GM12878 (cell line): ENCODE results near the gene DNAJC6. TPM values are rescaled to one million over a fixed set of nuclear protein-coding genes. Genes with fewer than 3 reads are reported as not detected.

ENCODE experiments used
- ATAC-seq: fragments of 200-7000 bp; cut with Tn5 transposase; 3 replicates; pipeline ENCODE4 v1.9.1; 2020; ENCODE audit warnings: mild to moderate bottlenecking, moderate library complexity
- BruUV-seq: library from RNA; stranded (reverse); fragments of 400-500 nt; replicated peaks from 2 replicates; lab custom pipeline; 2021; lab: Mats Ljungman, UMichigan
- CTCF ChIA-PET: fragments of 300-600 bp; sonication (Branson Sonifier 250); formaldehyde crosslinking; extraction: SDS; loops from one replicate; lab custom pipeline; 2021; ENCODE audit warnings: inconsistent platforms; lab: Yijun Ruan, JAX
- POLR2A ChIA-PET: fragments of 350-600 bp; formaldehyde crosslinking; extraction: SDS; loops from one replicate; lab custom pipeline; 2021; ENCODE audit warnings: inconsistent platforms; lab: Charles Lee
- RAD21 ChIA-PET: fragments of 300-600 bp; sonication (Branson Sonifier 250); formaldehyde crosslinking; loops from one replicate; lab custom pipeline; 2023; ENCODE audit warnings: antibody characterized with exemption; ENCODE audit not compliant: unreplicated experiment; lab: Charles Lee
- SMC1A ChIA-PET: fragments of 300-600 bp; sonication (Branson Sonifier 250); formaldehyde crosslinking; loops from one replicate; lab custom pipeline; 2023; ENCODE audit not compliant: unreplicated experiment, uncharacterized antibody; lab: Charles Lee
- DNase-seq: peaks from one replicate; pipeline ENCODE4 v3.0.0-alpha.2; 2011; ENCODE audit warnings: low read depth, low spot score
- FAIRE-seq: peaks from 3 replicates; lab custom pipeline; 2011; peaks lifted over from hg19 to GRCh38; lab: Jason Lieb, UNC
- H2AFZ ChIP-seq: 2 replicates; pipeline ENCODE4 v1.6.0; 2011; ENCODE audit warnings: low read depth, low read length, control low read depth; ENCODE audit not compliant: control insufficient read depth
- H3K27ac ChIP-seq: 2 replicates; pipeline ENCODE4 v1.5.1; 2011; ENCODE audit warnings: control low read depth; ENCODE audit not compliant: control insufficient read depth, insufficient read depth
- H3K27me3 ChIP-seq, 2 experiments: replicated peaks in 1 of 2; 2 replicates each; pipeline versions ENCODE4 v1.6.0 to v1.6.1; 2011; ENCODE audit warnings: low read length in 1 of 2; ENCODE audit not compliant: control insufficient read depth in 2 of 2, insufficient read depth in 2 of 2
- H3K36me3 ChIP-seq, 2 experiments: 2 replicates each; pipeline ENCODE4 v1.5.1; 2011; ENCODE audit warnings: low read length in 1 of 2; ENCODE audit not compliant: control insufficient read depth in 2 of 2, insufficient read depth in 2 of 2
- H3K4me1 ChIP-seq: 2 replicates; pipeline ENCODE4 v1.6.1; 2011; ENCODE audit warnings: mild to moderate bottlenecking, low read length, moderate library complexity, mixed read lengths; ENCODE audit not compliant: control insufficient read depth, insufficient read depth
- H3K4me2 ChIP-seq: 2 replicates; pipeline ENCODE4 v1.6.0; 2011; ENCODE audit warnings: control low read depth; ENCODE audit not compliant: control insufficient read depth, insufficient read depth
- H3K4me3 ChIP-seq: fragments of 200-600 bp; sonication (generic); 2 replicates; pipeline ENCODE4 v1.5.1; 2016
- H3K79me2 ChIP-seq: 2 replicates; pipeline ENCODE4 v1.6.0; 2011; ENCODE audit warnings: low read length; ENCODE audit not compliant: control insufficient read depth, insufficient read depth
- H3K9ac ChIP-seq: 2 replicates; pipeline ENCODE4 v1.8.0; 2011; ENCODE audit warnings: low read length, control low read depth, mixed read lengths; ENCODE audit not compliant: control insufficient read depth, insufficient read depth
- H3K9me3 ChIP-seq: replicated peaks from 3 replicates; pipeline ENCODE4 v1.5.1; 2011; ENCODE audit warnings: mild to moderate bottlenecking, low read length; ENCODE audit not compliant: control insufficient read depth, insufficient read depth
- H4K20me1 ChIP-seq: 2 replicates; pipeline ENCODE4 v1.6.0; 2011; ENCODE audit not compliant: control insufficient read depth, insufficient read depth
- ASH2L ChIP-seq: fragments of 300-600, 200-600 bp; sonication (generic); IDR thresholded peaks from 2 replicates; pipeline ENCODE4 v1.6.1; 2017; ENCODE audit warnings: low read depth, mild to moderate bottlenecking, borderline replicate concordance
- BRCA1 ChIP-seq: IDR thresholded peaks from 2 replicates; pipeline ENCODE4 v1.6.1; 2011; ENCODE audit warnings: low read depth, low read length, improper control_type of control experiment
- CBX5 ChIP-seq: sonication (generic); IDR thresholded peaks from 2 replicates; pipeline ENCODE4 v1.6.1; 2016; ENCODE audit warnings: low read depth, moderate library complexity, mild to moderate bottlenecking, inconsistent platforms
- CHD1 ChIP-seq: IDR thresholded peaks from 2 replicates; pipeline ENCODE4 v1.6.1; 2012; ENCODE audit warnings: low read depth, low read length, improper control_type of control experiment
- EP300 ChIP-seq, 2 experiments: fragments of 150-350 bp in 1 of 2; IDR thresholded peaks; 2 replicates each; pipeline ENCODE4 v1.6.1; 2011 to 2012; ENCODE audit warnings: low read depth in 2 of 2, low read length in 2 of 2, borderline replicate concordance in 1 of 2, improper control_type of control experiment in 1 of 2, inconsistent platforms in 1 of 2; ENCODE audit not compliant: control insufficient read depth in 1 of 2
- ETV6 ChIP-seq, 2 experiments: fragments of 450-650 bp in 1 of 2; IDR thresholded peaks in 1 of 2; conservative IDR thresholded peaks in 1 of 2; 2 replicates each; pipeline ENCODE4 v1.6.1; 2014; ENCODE audit warnings: antibody characterized with exemption in 1 of 2, borderline replicate concordance in 1 of 2, low read depth in 1 of 2, mild to moderate bottlenecking in 1 of 2, moderate library complexity in 1 of 2
- HDGF ChIP-seq: fragments of 450-650 bp; IDR thresholded peaks from 2 replicates; pipeline ENCODE4 v1.6.1; 2016; ENCODE audit warnings: antibody characterized with exemption
- KAT2A ChIP-seq: conservative IDR thresholded peaks from 2 replicates; pipeline ENCODE4 v1.6.1; 2011; ENCODE audit warnings: low read depth, low read length; ENCODE audit not compliant: control insufficient read depth
- LARP7 ChIP-seq: fragments of 450-650 bp; IDR thresholded peaks from 2 replicates; pipeline ENCODE4 v1.6.1; 2017; ENCODE audit warnings: mild to moderate bottlenecking
- MTA2 ChIP-seq: fragments of 450-650 bp; IDR thresholded peaks from 2 replicates; pipeline ENCODE4 v1.6.1; 2016; ENCODE audit warnings: low read depth, mild to moderate bottlenecking, moderate library complexity
- NR2C2 ChIP-seq: IDR thresholded peaks from 2 replicates; pipeline ENCODE4 v1.6.1; 2011; ENCODE audit warnings: borderline replicate concordance, low read depth; ENCODE audit not compliant: control insufficient read depth, insufficient read length
- PAX5 ChIP-seq: IDR thresholded peaks from 2 replicates; pipeline ENCODE4 v1.6.1; 2011; ENCODE audit warnings: low read depth, low read length, borderline replicate concordance
- PML ChIP-seq: IDR thresholded peaks from 2 replicates; pipeline ENCODE4 v1.6.1; 2012; ENCODE audit warnings: low read length, inconsistent platforms
- POLR2AphosphoS5 ChIP-seq: IDR thresholded peaks from 2 replicates; pipeline ENCODE4 v1.6.1; 2011; ENCODE audit warnings: mild to moderate bottlenecking, low read length, inconsistent platforms
- RAD51 ChIP-seq: fragments of 450-650 bp; IDR thresholded peaks from 2 replicates; pipeline ENCODE4 v1.6.1; 2016; ENCODE audit warnings: moderate library complexity, mild to moderate bottlenecking, inconsistent platforms
- RUNX3 ChIP-seq: IDR thresholded peaks from 2 replicates; pipeline ENCODE4 v1.6.1; 2012; ENCODE audit warnings: low read length, inconsistent platforms
- TBL1XR1 ChIP-seq: IDR thresholded peaks from 2 replicates; pipeline ENCODE4 v1.6.1; 2012; ENCODE audit warnings: low read depth, low read length, improper control_type of control experiment
- ZBTB4 ChIP-seq: fragments of 450-650 bp; formaldehyde crosslinking; IDR thresholded peaks from 2 replicates; pipeline ENCODE4 v1.4.0; 2022; ENCODE audit warnings: mild to moderate bottlenecking, moderate library complexity
- ZNF274 ChIP-seq: IDR thresholded peaks from one replicate; pipeline ENCODE4 v1.8.0; 2011; ENCODE audit not compliant: insufficient read length, insufficient read depth
- WGBS: methylation state at CpG from one replicate; pipeline ENCODE4 v1.1.6; 2016; ENCODE audit warnings: low lambda C conversion rate; ENCODE audit not compliant: insufficient replicate concordance, insufficient coverage; ENCODE audit errors: missing lambda C conversion rate; 5-methylcytosine and 5-hydroxymethylcytosine counted together
- in situ Hi-C: fragments of 300-500 bp; cut with MboI; formaldehyde crosslinking; loops from 9 replicates; pipeline ENCODE4 v1.14.3; 2018; ENCODE audit warnings: mixed read lengths
- intact Hi-C: fragments of 100-400 bp; cut with micrococcal nuclease; formaldehyde crosslinking; loops from one replicate; pipeline ENCODE4 v1.14.2; 2022; ENCODE audit not compliant: unreplicated experiment
- polyA plus RNA-seq, 11 experiments: library from polyadenylated mRNA; depleted of rRNA in 4 of 11; unstranded in 6 of 11; stranded (reverse) in 5 of 11; fragments of >200 nt; fragmentation: Nextera tagmentation in 4 of 11; fragmentation: Illumina TruSeq in 1 of 11; extraction: Ambion mirVana in 4 of 11; extraction: Trizol in 1 of 11; gene quantifications; 1 replicate in 1 of 11; 2 replicates in 10 of 11; pipeline versions ENCODE4 v1.2.1 to v1.2.3, GENCODE V29; 2011 to 2016; ENCODE audit warnings: inconsistent platforms in 2 of 11, missing spikeins in 2 of 11, low read depth in 1 of 11
- total RNA-seq, 4 experiments: library from RNA; depleted of rRNA in 3 of 4; stranded (reverse); fragments of >200 nt in 3 of 4; fragmentation: Illumina TruSeq in 1 of 4; extraction: Trizol in 1 of 4; gene quantifications; 2 replicates each; pipeline versions ENCODE4 v1.2.1 to v1.2.3, GENCODE V29; 2013 to 2021
- TF ChIP-seq, protein P1 (sequence below): IDR thresholded peaks from 2 replicates; pipeline ENCODE4 v1.6.1; 2011; ENCODE audit warnings: low read depth, mild to moderate bottlenecking, low read length, moderate library complexity, borderline replicate concordance; ENCODE audit errors: extremely low read depth

The DNAJC6 gene
- total and polyA plus RNA-seq, 10 of the 15 experiments (the other 5 are each of a cell fraction or from before 2014, with no cell fraction given) = 0.08 to 4.3 (median 2.7) TPM

DNA sequence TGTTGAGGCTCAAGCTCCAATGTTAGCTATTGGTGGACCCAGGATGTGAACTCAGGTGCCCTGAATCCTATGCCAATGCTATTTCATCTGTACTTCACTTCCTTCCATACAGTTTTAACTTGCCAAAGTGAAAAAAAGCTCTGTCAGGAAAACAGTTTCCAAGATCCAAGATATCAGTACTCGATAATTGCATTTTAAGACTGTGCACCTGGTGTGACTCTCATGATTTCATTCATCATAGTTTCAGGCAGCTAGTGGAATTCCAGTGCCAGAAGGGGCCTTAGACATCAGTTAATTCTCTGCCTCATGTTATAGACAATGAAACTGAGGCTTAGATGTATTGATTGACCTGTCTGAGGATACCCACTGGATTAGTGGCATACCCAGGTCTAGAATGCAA is 84.6 kb downstream of the DNAJC6 start:
- ATAC-seq (no peak), FAIRE-seq (no peak), DNase-seq (no peak)
- WGBS = 0% methylated on average over 1 of the region's 1 CpG
- ChIA-PET RAD21 (interaction anchor here (1.2 kb wide), 1 partner anchor 26 kb away, joined by 3 read pairs; the partner anchor contains the start of genes LEPR and LEPROT), POLR2A (no interaction called here), SMC1A (interaction anchor here (1.0 to 1.2 kb wide), 2 partner anchors 10 to 15 kb away, joined by 3 to 5 read pairs; no protein-coding TSS in a partner anchor), CTCF (no interaction called here)
- intact Hi-C loops (no loop called here), in situ Hi-C loops (no loop called here)
- Histone ChIP-seq H3K36me3 (no peaks in the 10 kb centered on the region), H3K27ac (no peak overlapping the region), H3K4me2 (no peak overlapping the region), H4K20me1 (no peaks in the 10 kb centered on the region), H3K4me1 (no peaks in the 10 kb centered on the region), H3K27me3 (no peaks in the 10 kb centered on the region), H3K79me2 (no peaks in the 10 kb centered on the region), H2AFZ (no peak overlapping the region), H3K9me3 (no peaks in the 10 kb centered on the region), H3K9ac (no peak overlapping the region), H3K4me3 (no peak overlapping the region)
- no peak for TF ChIP-seq CBX5
- TF ChIP-seq RAD51 = no peak
- TF ChIP-seq, protein P1, sequence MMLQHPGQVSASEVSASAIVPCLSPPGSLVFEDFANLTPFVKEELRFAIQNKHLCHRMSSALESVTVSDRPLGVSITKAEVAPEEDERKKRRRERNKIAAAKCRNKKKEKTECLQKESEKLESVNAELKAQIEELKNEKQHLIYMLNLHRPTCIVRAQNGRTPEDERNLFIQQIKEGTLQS = no peak
- TF ChIP-seq ZBTB4 (CRISPR knock-in tag) = no peak
- no peak for TF ChIP-seq HDGF
- TF ChIP-seq PAX5 = no peak
- TF ChIP-seq MTA2 = no peak
- TF ChIP-seq ASH2L = no peak
- TF ChIP-seq TBL1XR1 = no peak
- TF ChIP-seq ETV6 (conservative IDR thresholded peaks at IDR 0.05 in 1 of 2, IDR thresholded peaks at IDR 0.05 in 1 of 2; ENCODE audit: borderline replicate concordance in 1 of 2, low read depth in 1 of 2) = no peak
- no peak for TF ChIP-seq ZNF274
- no peak for TF ChIP-seq KAT2A
- no peak for TF ChIP-seq PML
- TF ChIP-seq BRCA1 = no peak
- TF ChIP-seq NR2C2 = no peak
- TF ChIP-seq EP300 (IDR thresholded peaks at IDR 0.05; ENCODE audit: borderline replicate concordance in 1 of 2, control insufficient read depth in 1 of 2, low read depth in 2 of 2, low read length in 2 of 2) = no peak
- no peak for TF ChIP-seq CHD1
- TF ChIP-seq RUNX3 = no peak
- TF ChIP-seq LARP7 = no peak
- no peak for TF ChIP-seq POLR2AphosphoS5
- no TSS peak for BruUV-seq
